DOHH2 (cell line): Measurements from ENCODE around the gene C14orf180.

Source experiments
- H3F3A ChIP-seq: fragments of 200-600 bp; sonication (generic), shearing (Covaris generic); 2 replicates; pipeline ENCODE4 v1.6.0; 2016; ENCODE audit warnings: antibody characterized with exemption, mild to moderate bottlenecking; ENCODE audit not compliant: control insufficient read depth, insufficient read depth
- H3K27ac ChIP-seq: fragments of 200-600 bp; sonication (generic); 2 replicates; pipeline ENCODE4 v1.5.1; 2014; ENCODE audit warnings: low read depth, mild to moderate bottlenecking, low read length, moderate library complexity
- H3K27me3 ChIP-seq: fragments of 200-600 bp; sonication (generic); 2 replicates; pipeline ENCODE4 v1.6.1; 2014; ENCODE audit warnings: mild to moderate bottlenecking, low read length, mixed read lengths; ENCODE audit not compliant: control insufficient read depth
- H3K36me3 ChIP-seq: fragments of 200-600 bp; sonication (generic); 2 replicates; pipeline ENCODE4 v1.6.1; 2014; ENCODE audit warnings: mild to moderate bottlenecking, low read length, moderate library complexity, mixed read lengths; ENCODE audit not compliant: control insufficient read depth
- H3K4me1 ChIP-seq: fragments of 200-600 bp; sonication (generic); 2 replicates; pipeline ENCODE4 v1.6.1; 2014; ENCODE audit warnings: mild to moderate bottlenecking, low read length, mixed read lengths; ENCODE audit not compliant: control insufficient read depth
- H3K4me2 ChIP-seq: fragments of 200-600 bp; sonication (generic); 2 replicates; pipeline ENCODE4 v1.6.0; 2014; ENCODE audit warnings: mild to moderate bottlenecking, low read length, moderate library complexity
- H3K4me3 ChIP-seq: fragments of 200-600 bp; sonication (generic); 2 replicates; pipeline ENCODE4 v1.5.1; 2014; ENCODE audit warnings: mild to moderate bottlenecking, low read length, mixed read lengths
- H3K79me2 ChIP-seq: fragments of 200-600 bp; sonication (generic); 2 replicates; pipeline ENCODE4 v1.6.1; 2014; ENCODE audit warnings: mild to moderate bottlenecking, low read length, mixed read lengths; ENCODE audit not compliant: control insufficient read depth
- H3K9me2 ChIP-seq: fragments of 200-600 bp; sonication (generic); replicated peaks from 2 replicates; pipeline ENCODE4 v1.6.1; 2014; ENCODE audit warnings: mild to moderate bottlenecking, low read length, mixed read lengths; ENCODE audit not compliant: control insufficient read depth
- H3K9me3 ChIP-seq: fragments of 200-600 bp; sonication (generic); 2 replicates; pipeline ENCODE4 v1.6.1; 2014; ENCODE audit warnings: antibody characterized with exemption, low read length, mixed read lengths; ENCODE audit not compliant: control insufficient read depth, insufficient read depth
- H4K20me1 ChIP-seq: fragments of 200-600 bp; sonication (generic); 2 replicates; pipeline ENCODE4 v1.6.0; 2014; ENCODE audit warnings: low read depth, mild to moderate bottlenecking, antibody characterized with exemption, low read length, moderate library complexity; ENCODE audit not compliant: control insufficient read depth, insufficient read depth
- EZH2phosphoT487 ChIP-seq: fragments of 200-600 bp; sonication (generic); IDR thresholded peaks from 2 replicates; pipeline ENCODE4 v1.6.1; 2017; ENCODE audit warnings: borderline replicate concordance, mild to moderate bottlenecking, antibody characterized with exemption, low read length, moderate library complexity, mixed read lengths
- TF ChIP-seq, protein P1 (sequence below): fragments of 200-600 bp; sonication (generic); IDR thresholded peaks from one replicate; pipeline ENCODE4 v1.5.1; 2014; ENCODE audit warnings: antibody characterized with exemption, mild to moderate bottlenecking, low read depth, low read length; ENCODE audit not compliant: poor library complexity, severe bottlenecking

C14orf180 gene

GRCh38 chr14:104572668-104573067 is 6.9 kb upstream of the C14orf180 start:
- H3K4me1 ChIP-seq = no peaks in the 10 kb centered on the region
- H3K36me3 ChIP-seq = no peaks in the 10 kb centered on the region
- TF ChIP-seq EZH2phosphoT487 = no peak
- TF ChIP-seq, protein P1, sequence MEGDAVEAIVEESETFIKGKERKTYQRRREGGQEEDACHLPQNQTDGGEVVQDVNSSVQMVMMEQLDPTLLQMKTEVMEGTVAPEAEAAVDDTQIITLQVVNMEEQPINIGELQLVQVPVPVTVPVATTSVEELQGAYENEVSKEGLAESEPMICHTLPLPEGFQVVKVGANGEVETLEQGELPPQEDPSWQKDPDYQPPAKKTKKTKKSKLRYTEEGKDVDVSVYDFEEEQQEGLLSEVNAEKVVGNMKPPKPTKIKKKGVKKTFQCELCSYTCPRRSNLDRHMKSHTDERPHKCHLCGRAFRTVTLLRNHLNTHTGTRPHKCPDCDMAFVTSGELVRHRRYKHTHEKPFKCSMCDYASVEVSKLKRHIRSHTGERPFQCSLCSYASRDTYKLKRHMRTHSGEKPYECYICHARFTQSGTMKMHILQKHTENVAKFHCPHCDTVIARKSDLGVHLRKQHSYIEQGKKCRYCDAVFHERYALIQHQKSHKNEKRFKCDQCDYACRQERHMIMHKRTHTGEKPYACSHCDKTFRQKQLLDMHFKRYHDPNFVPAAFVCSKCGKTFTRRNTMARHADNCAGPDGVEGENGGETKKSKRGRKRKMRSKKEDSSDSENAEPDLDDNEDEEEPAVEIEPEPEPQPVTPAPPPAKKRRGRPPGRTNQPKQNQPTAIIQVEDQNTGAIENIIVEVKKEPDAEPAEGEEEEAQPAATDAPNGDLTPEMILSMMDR = no peak
- no peaks in the 10 kb centered on the region for H3K9me3 ChIP-seq
- H3K79me2 ChIP-seq = no peaks in the 10 kb centered on the region
- no peaks in the 10 kb centered on the region for H3K9me2 ChIP-seq
- H3K27me3 ChIP-seq = no peaks in the 10 kb centered on the region
- no peak overlapping the region for H3K4me3 ChIP-seq
- no peaks in the 10 kb centered on the region for H3F3A ChIP-seq
- H4K20me1 ChIP-seq = no peaks in the 10 kb centered on the region
- no peak overlapping the region for H3K4me2 ChIP-seq
- H3K27ac ChIP-seq = no peak overlapping the region

DNA sequence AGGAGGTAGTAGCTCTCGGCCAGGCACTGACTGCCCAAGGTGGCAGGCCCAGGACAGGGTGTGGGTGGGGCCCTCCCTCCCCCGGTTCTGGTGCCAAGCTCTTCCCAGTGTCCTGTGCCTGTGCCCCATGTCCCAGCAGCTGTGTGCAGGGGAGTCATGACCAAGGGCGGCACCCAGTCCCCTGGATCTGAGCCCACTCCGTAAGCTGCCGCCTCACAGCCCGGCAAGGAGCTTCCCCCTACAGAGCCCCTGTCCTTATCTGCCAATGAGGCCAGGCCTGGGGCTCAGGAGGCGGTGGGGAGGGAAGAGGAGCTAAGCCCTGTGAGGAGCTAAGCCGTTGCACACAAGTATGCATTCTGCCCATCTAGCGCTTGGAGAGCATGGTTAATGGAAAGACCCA is 5.6 kb upstream of the C14orf180 start:
- TF ChIP-seq, protein P1 = no peak
- TF ChIP-seq EZH2phosphoT487 = no peak
- Histone ChIP-seq H3K4me1 (no peaks in the 10 kb centered on the region), H3K9me3 (no peaks in the 10 kb centered on the region), H4K20me1 (no peaks in the 10 kb centered on the region), H3K4me3 (no peak overlapping the region), H3K27ac (no peak overlapping the region), H3K4me2 (no peak overlapping the region), H3K36me3 (no peaks in the 10 kb centered on the region), H3K27me3 (no peaks in the 10 kb centered on the region), H3F3A (no peaks in the 10 kb centered on the region), H3K9me2 (no peaks in the 10 kb centered on the region), H3K79me2 (no peaks in the 10 kb centered on the region)

DNA sequence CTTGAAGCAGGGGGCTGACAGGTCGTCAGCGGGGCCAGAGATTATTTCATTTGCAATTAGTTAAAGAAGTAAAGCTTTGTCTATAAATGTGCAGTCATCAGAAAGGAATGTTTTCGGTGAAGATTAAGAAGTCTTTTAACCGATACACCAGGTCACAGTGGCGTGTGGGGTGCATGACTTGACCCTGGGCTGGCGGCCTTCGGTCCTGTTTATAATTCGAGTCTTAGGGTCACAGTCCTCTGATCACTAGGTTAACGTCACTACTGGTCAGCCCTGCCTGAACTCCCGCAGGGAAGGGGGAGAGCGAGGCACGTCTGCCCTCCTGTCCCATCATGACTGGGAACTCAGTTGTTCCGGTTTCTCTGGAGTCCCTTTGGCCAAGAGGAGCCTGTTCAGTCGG is 5.0 kb upstream of the C14orf180 start:
- no peaks in the 10 kb centered on the region for H3K36me3 ChIP-seq
- no peaks in the 10 kb centered on the region for H3K79me2 ChIP-seq
- H3F3A ChIP-seq = no peaks in the 10 kb centered on the region
- H3K27me3 ChIP-seq = no peaks in the 10 kb centered on the region
- H3K4me1 ChIP-seq = no peaks in the 10 kb centered on the region
- H3K4me2 ChIP-seq = no peak overlapping the region
- TF ChIP-seq, protein P1 = no peak
- TF ChIP-seq EZH2phosphoT487 = no peak
- no peaks in the 10 kb centered on the region for H4K20me1 ChIP-seq
- no peaks in the 10 kb centered on the region for H3K9me3 ChIP-seq
- no peak overlapping the region for H3K27ac ChIP-seq
- no peaks in the 10 kb centered on the region for H3K9me2 ChIP-seq
- H3K4me3 ChIP-seq = no peak overlapping the region
